Activated CD4-positive, CD25-positive, alpha-beta regulatory T cell treated with anti-CD3 and anti-CD28 coated beads, Interleukin-2, amount 50 U/mL, for 72 hours (primary cell): ENCODE measurements around the gene MYO19.
"Not testable (repeated sequence)": the region's sequence is repeated elsewhere in the genome, so short reads cannot be mapped to it uniquely, and the experiment has no call there.

Experiments
- DNase-seq: peaks from one replicate; pipeline ENCODE4 v3.0.0; 2021

The MYO19 gene

DNA sequence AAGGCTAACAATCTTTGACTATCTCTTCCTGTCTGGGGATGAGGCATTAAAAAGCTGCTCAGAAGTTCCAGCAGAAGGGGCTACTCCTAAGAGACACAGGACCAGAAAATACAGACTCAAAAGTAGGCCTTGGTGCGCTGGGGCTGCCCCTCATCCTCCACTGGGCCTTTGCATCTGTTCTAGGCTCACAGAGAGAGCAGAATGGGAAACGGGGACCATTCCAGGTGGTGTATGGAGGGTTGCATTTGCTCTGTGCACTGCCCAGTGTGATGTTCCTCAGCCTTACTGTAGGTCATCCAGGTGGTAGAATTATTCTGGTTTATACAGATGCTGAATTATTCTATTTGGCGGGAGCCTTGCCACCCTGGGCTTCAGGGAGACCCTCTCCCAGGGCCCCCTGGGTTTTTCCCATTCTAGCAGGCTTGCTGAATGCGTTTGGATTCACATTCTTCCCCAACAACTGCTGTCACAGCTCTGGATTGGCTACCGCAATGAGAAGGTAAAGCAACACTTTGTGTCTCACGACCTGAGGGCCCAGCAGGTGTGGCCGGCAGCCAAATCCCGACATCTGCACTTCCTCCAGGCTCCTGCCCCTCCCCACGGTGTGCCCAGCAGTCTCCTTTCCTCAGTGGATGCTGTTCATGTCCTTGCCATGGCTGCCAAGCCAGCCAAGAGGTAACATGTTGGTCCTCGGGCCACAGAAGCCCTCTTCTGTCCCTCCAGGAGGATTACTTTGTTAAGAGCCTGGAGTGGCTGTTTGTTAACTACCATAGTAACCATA, 73.1 kb downstream of the MYO19 start:
- DNase-seq, result no peak

DNA sequence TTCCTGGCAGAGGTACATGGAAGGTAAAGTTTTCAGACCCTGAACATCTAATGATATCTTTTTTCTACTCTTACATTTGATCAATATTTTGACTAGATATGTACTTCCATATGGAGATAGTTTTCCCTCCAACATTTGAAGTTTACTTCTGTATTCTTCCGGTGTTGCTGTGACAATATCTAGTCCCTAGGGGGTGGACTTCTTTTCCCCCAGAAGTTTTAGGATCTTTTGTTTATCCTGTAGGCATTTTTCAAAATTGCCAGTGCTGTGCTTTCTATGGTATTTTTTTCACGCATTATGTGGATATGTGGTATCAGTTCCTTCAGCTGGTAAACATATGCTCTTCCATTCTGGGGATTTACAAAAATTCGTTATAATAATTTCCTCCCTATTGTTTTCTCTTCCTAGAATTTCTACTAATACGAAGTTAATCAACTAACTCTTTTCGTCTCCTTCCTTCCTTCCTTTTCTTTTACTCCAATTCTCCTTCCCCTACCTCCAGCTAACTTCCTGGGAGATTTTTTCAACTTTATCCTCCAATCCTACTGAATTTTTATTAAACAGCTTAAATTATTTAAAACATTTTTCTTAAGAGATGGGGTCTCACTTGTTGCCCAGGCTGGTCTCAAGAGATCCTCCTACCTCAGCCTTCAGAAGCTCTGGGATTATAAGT, 74.3 kb downstream of the MYO19 start:
- no peak for DNase-seq

DNA sequence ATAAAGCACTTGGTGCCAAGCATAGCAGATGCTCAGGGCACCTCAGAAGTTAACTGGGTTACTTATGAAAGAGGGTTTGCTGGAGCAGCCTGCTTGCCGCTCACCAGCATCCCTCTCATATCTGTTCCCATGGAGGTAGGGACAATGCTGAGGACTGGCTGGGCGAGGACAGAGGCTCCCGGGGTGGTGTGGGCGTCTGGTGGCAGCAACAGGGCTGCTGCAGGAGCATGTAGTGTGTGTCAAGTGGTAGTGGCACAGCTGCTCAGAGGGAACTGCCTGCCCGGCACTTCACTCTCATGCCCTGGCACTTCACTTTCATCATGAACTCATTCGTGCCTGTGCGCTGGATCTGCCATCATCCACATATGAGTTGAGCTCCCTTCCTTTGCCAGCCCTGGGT, 75.1 kb downstream of the MYO19 start:
- DNase-seq, result no peak

DNA sequence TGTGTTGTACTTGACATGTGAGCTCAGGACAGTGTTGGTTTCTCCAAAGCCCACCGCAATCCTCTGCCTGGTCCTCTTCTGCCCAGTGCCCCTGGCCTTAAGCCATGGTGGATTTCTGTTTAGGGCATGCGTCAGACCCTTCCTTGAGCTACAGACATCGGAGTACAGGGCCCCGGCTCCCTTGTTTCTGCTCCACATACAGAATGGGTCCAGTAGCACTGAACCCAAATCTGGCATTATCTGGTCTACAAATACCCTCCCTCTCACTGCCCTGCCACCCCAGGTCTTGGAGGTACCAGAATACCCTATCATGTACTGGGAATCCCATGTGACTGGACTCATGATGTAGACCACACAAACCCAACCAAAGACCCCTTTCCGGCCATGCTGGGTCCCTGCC, 75.6 kb downstream of the MYO19 start:
- no peak for DNase-seq

DNA sequence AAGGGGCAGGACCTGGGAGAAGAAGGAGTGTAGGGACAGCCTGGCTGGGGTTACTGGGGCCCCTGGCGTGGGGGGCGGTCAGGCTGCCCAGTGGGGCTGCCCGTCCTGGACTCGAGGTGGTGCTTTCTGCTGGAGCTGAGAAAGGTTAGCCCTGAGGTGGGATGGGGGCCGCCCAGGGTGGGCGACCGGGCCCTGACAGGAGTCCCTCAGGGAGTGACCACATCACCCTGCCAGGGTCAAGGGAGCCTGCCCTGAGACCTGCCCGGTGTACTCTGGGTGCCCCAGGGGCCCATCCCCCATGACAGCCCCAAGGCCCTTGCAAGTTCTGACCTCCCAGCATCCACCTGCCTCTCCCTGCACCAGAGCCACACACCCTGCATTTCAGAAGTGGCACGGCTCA, 77.0 kb downstream of the MYO19 start:
- not testable (repeated sequence) for DNase-seq

DNA sequence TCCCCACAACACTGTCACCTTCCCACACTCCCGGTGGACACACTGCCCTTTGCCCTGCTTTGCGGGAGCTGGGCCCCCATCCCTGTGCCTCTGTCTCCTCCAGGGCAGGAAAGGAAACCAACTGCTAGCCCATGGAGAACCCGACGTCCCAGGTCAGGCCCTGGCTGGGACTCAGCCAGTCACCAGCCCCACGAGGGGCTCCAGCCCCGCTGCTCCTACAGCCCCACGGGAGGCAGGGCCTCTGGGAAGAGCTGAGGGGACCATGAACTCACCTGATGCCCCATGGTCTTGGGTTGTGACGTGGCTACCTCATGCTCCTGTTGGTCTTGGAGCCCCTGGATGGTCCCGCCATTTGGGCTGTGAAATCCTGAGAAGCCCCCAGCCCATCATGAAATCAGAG, 81.8 kb downstream of the MYO19 start:
- DNase-seq, result not testable (repeated sequence)

DNA sequence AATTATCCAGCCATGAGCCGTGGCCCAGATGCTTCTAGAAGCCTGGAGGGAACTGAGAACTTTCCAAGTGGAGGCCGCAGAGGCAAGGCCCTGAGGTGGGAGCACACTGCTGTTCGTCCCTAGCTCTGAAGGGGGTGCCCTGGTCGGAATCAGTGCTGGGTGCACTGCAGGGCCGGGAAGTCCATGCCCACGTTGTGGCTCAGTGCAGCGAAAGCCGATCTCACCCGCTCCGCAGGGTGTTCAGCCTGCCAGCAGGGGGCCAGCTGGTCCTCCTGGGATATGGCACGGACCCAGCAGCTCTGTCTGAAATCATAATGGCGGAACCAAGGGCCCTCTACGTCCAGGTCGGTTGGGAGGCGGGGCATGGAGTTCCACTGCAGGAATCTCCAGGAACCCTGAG, 84.7 kb downstream of the MYO19 start:
- not testable (repeated sequence) for DNase-seq
